ENCODE results near the gene IFT122. TPM values are rescaled to one million over a fixed set of nuclear protein-coding genes. Genes with fewer than 3 reads are reported as not detected.
A peak's percentile ranks its signal among the peaks of the same experiment; 100 is the strongest.

IFT122 gene
- total RNA-seq, 1 donor from 2014 or later, result 17.7 TPM

GRCh38 chr3:129525341-129525968 is 85.4 kb downstream of the IFT122 start:
- peaks cover 9% of the 10 kb centered on the region for H3K4me1 Mint-ChIP-seq (ENCODE audit: low read depth, unreplicated experiment)
- no peak overlapping the region for H3K4me2 ChIP-seq (ENCODE audit: low read length)
- peaks cover 18% of the 10 kb centered on the region for H3K27me3 Mint-ChIP-seq (ENCODE audit: low read depth, unreplicated experiment)
- H3K4me3 ChIP-seq (ENCODE audit: insufficient read depth, low read depth, low read length), result no peak overlapping the region
- H3K27ac Mint-ChIP-seq (ENCODE audit: unreplicated experiment), result no peak overlapping the region
- no peak overlapping the region for H2AFZ ChIP-seq (ENCODE audit: low read depth, low read length)
- H3K4me1 ChIP-seq (ENCODE audit: insufficient read depth, low read length), result peaks cover 7% of the 10 kb centered on the region
- DNase-seq (ENCODE audit: low read depth), result peak; percentile 30
- TF ChIP-seq EZH2 (IDR thresholded peaks at IDR 0.05; ENCODE audit: insufficient read depth, low read length) (no peak), CTCF (IDR thresholded peaks at IDR 0.05; ENCODE audit: insufficient read depth, low read depth, low read length) (no peak)
- no peak for FAIRE-seq
- H3K4me3 Mint-ChIP-seq (ENCODE audit: unreplicated experiment), result no peak overlapping the region
- no peaks in the 10 kb centered on the region for H3K79me2 ChIP-seq (ENCODE audit: insufficient read depth, low read length)
- H3K27me3 ChIP-seq (ENCODE audit: insufficient read depth, low read length), result no peaks in the 10 kb centered on the region
- H3K36me3 ChIP-seq (ENCODE audit: insufficient read depth, low read length), result no peaks in the 10 kb centered on the region
- no peaks in the 10 kb centered on the region for H3K9me3 Mint-ChIP-seq (ENCODE audit: unreplicated experiment)
- no peaks in the 10 kb centered on the region for H3K9me3 ChIP-seq (ENCODE audit: insufficient read depth, low read depth, low read length)
- H3K9ac ChIP-seq (ENCODE audit: low read length), result no peak overlapping the region
- H4K20me1 ChIP-seq (ENCODE audit: insufficient read depth, low read length), result no peaks in the 10 kb centered on the region
- no peak overlapping the region for H3K27ac ChIP-seq (ENCODE audit: low read depth, low read length)
- H3K36me3 Mint-ChIP-seq (ENCODE audit: low read depth, unreplicated experiment), result peaks cover 2% of the 10 kb centered on the region

DNA sequence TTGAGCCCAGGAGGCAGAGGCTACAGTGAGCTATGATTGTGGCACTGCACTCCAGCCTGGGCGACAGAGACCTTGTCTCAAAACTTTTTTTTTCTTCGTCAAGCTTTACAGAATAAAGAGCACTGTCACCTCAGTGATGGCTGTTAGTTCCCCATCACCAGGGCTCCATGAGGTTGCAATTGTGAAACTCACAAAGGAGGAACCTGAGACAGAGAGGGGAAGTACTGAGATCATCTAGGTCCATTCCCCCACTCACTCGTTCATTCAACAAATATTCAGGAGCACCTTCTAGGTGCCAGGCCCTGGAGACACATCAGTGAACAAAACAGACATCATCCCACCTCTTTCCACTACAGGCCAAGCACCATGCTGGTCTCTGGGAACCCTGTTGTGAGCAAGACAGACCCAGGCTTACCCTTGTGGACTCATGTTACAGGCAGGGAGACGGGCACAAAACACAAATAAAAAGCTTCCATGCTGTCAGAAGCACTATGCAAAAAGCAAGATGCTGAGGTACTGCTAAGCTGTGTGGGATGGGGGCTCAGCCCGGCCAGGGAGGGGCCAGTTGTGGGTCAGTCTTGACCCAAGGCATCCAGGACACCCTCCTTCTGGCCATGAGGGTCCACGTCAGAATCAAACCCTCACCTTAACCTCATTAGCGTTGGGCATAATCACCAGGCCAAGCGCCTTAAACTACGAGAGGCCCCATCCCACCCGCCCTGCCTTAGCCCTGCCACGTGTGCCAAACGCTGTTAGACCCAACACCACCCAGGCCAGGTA is 86.3 kb downstream of the IFT122 start:
- H3K4me1 Mint-ChIP-seq (ENCODE audit: low read depth, unreplicated experiment), result peaks cover 11% of the 10 kb centered on the region
- no peak for FAIRE-seq
- TF ChIP-seq CTCF (IDR thresholded peaks at IDR 0.05; ENCODE audit: insufficient read depth, low read depth, low read length), result no peak
- peaks cover 18% of the 10 kb centered on the region for H3K27me3 Mint-ChIP-seq (ENCODE audit: low read depth, unreplicated experiment)
- H3K79me2 ChIP-seq (ENCODE audit: insufficient read depth, low read length), result no peaks in the 10 kb centered on the region
- no peak overlapping the region for H3K4me2 ChIP-seq (ENCODE audit: low read length)
- H3K4me3 ChIP-seq (ENCODE audit: insufficient read depth, low read depth, low read length), result no peak overlapping the region
- H3K9me3 Mint-ChIP-seq (ENCODE audit: unreplicated experiment), result no peaks in the 10 kb centered on the region
- no peak overlapping the region for H3K27ac Mint-ChIP-seq (ENCODE audit: unreplicated experiment)
- H2AFZ ChIP-seq (ENCODE audit: low read depth, low read length), result no peak overlapping the region
- H3K27ac ChIP-seq (ENCODE audit: low read depth, low read length), result no peak overlapping the region
- H3K4me3 Mint-ChIP-seq (ENCODE audit: unreplicated experiment), result no peak overlapping the region
- H3K27me3 ChIP-seq (ENCODE audit: insufficient read depth, low read length), result no peaks in the 10 kb centered on the region
- H3K9ac ChIP-seq (ENCODE audit: low read length), result no peak overlapping the region
- H3K36me3 ChIP-seq (ENCODE audit: insufficient read depth, low read length), result no peaks in the 10 kb centered on the region
- H4K20me1 ChIP-seq (ENCODE audit: insufficient read depth, low read length), result no peaks in the 10 kb centered on the region
- DNase-seq (ENCODE audit: low read depth), result no peak
- peaks cover 7% of the 10 kb centered on the region for H3K4me1 ChIP-seq (ENCODE audit: insufficient read depth, low read length)
- peaks cover 2% of the 10 kb centered on the region for H3K36me3 Mint-ChIP-seq (ENCODE audit: low read depth, unreplicated experiment)
- no peaks in the 10 kb centered on the region for H3K9me3 ChIP-seq (ENCODE audit: insufficient read depth, low read depth, low read length)

- Histone ChIP-seq H4K20me1 (ENCODE audit: insufficient read depth, low read length) (no peaks in the 10 kb centered on the region), H3K79me2 (ENCODE audit: insufficient read depth, low read length) (no peaks in the 10 kb centered on the region), H3K9me3 (ENCODE audit: insufficient read depth, low read depth, low read length) (no peaks in the 10 kb centered on the region), H3K4me1 (ENCODE audit: insufficient read depth, low read length) (peaks cover 7% of the 10 kb centered on the region), H3K4me2 (ENCODE audit: low read length) (no peak overlapping the region), H3K4me3 (ENCODE audit: insufficient read depth, low read depth, low read length) (no peak overlapping the region), H3K36me3 (ENCODE audit: insufficient read depth, low read length) (no peaks in the 10 kb centered on the region), H3K27me3 (ENCODE audit: insufficient read depth, low read length) (no peaks in the 10 kb centered on the region), H3K9ac (ENCODE audit: low read length) (no peak overlapping the region), H2AFZ (ENCODE audit: low read depth, low read length) (no peak overlapping the region), H3K27ac (ENCODE audit: low read depth, low read length) (no peak overlapping the region)
- Mint-ChIP-seq H3K4me1 (ENCODE audit: low read depth, unreplicated experiment) (peaks cover 11% of the 10 kb centered on the region), H3K4me3 (ENCODE audit: unreplicated experiment) (no peak overlapping the region), H3K36me3 (ENCODE audit: low read depth, unreplicated experiment) (peaks cover under 1% of the 10 kb centered on the region), H3K27me3 (ENCODE audit: low read depth, unreplicated experiment) (peaks cover 16% of the 10 kb centered on the region), H3K27ac (ENCODE audit: unreplicated experiment) (no peak overlapping the region), H3K9me3 (ENCODE audit: unreplicated experiment) (no peaks in the 10 kb centered on the region)
- TF ChIP-seq CTCF (IDR thresholded peaks at IDR 0.05; ENCODE audit: insufficient read depth, low read depth, low read length) (no peak), EZH2 (IDR thresholded peaks at IDR 0.05; ENCODE audit: insufficient read depth, low read length) (no peak)
- DNase-seq (ENCODE audit: low read depth) (no peak), FAIRE-seq (no peak)
Observed at GRCh38 chr3:129527262-129527661, 87.2 kb downstream of the IFT122 start.
